ENCODE data around the gene FMO5.

DNA sequence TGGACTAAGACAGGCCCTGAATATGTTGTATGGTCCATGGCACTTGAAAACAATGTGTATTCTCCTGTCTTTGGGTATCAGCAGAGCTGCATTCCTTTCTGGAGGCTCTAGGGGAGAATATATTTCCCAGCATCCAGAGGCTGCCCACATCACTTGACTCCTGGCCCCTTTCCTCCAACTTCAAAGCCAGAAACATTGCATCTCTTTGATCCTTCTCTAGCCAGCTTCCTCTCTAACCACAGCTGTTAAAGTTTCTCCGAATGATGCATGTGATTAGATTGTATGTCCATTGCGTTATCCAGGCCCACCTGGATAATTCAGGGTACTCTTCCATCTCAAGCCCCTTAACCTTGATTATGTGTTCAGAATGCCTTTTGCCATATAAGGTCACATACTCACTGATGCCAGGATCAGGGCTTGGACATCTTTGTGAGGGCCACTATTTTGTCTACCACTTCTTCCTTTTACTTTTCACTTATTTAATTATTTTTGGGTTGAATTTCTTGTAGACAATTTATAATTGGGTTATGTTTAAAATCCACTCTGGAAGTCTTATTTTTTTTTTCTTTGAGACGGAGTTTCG is 22.6 kb upstream of the FMO5 start:
- TF ChIP-seq POLR2AphosphoS5 (IDR thresholded peaks at IDR 0.05) (no peak), POLR2A (IDR thresholded peaks at IDR 0.05) (no peak)
- TF ChIP-seq, protein P1, sequence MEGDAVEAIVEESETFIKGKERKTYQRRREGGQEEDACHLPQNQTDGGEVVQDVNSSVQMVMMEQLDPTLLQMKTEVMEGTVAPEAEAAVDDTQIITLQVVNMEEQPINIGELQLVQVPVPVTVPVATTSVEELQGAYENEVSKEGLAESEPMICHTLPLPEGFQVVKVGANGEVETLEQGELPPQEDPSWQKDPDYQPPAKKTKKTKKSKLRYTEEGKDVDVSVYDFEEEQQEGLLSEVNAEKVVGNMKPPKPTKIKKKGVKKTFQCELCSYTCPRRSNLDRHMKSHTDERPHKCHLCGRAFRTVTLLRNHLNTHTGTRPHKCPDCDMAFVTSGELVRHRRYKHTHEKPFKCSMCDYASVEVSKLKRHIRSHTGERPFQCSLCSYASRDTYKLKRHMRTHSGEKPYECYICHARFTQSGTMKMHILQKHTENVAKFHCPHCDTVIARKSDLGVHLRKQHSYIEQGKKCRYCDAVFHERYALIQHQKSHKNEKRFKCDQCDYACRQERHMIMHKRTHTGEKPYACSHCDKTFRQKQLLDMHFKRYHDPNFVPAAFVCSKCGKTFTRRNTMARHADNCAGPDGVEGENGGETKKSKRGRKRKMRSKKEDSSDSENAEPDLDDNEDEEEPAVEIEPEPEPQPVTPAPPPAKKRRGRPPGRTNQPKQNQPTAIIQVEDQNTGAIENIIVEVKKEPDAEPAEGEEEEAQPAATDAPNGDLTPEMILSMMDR (IDR thresholded peaks at IDR 0.05 in 8 of 11, conservative IDR thresholded peaks at IDR 0.05 in 3 of 11) = no peak

Data from spleen (tissue), 7 donors.